Upper lobe of left lung (tissue), 6 donors: ENCODE data around the gene TNFAIP2. TPM values are rescaled to one million over a fixed set of nuclear protein-coding genes. Genes with fewer than 3 reads are reported as not detected.
A peak's percentile ranks its signal among the peaks of the same experiment; 100 is the strongest.

Experiments used
- ATAC-seq, 2 donors: fragments of 200-7000 bp; cut with Tn5 transposase; one replicate each; pipeline ENCODE4 v1.9.1; 2022; ENCODE audit warnings: mild to moderate bottlenecking in 2 of 2, moderate library complexity in 2 of 2; ENCODE audit not compliant: low FRiP score in 2 of 2
- DNase-seq, 2 donors: peaks; one replicate each; pipeline ENCODE4 v3.0.0-alpha.2; 2019 to 2020
- H3K27ac ChIP-seq, 4 donors: fragments of 200-600 bp; sonication (generic); one replicate each; pipeline ENCODE4 v1.5.1; 2016 to 2019
- H3K27me3 ChIP-seq, 4 donors: fragments of 200-600 bp; sonication (generic); one replicate each; pipeline ENCODE4 v1.5.1; 2017 to 2019
- H3K36me3 ChIP-seq, 4 donors: fragments of 200-600 bp; sonication (generic); one replicate each; pipeline ENCODE4 v1.5.1; 2016 to 2019
- H3K4me1 ChIP-seq, 4 donors: fragments of 200-600 bp; sonication (generic); one replicate each; pipeline ENCODE4 v1.5.1; 2018 to 2019
- H3K4me3 ChIP-seq, 4 donors: fragments of 200-600 bp; sonication (generic); one replicate each; pipeline ENCODE4 v1.5.1; 2017 to 2019; ENCODE audit warnings: mild to moderate bottlenecking in 2 of 4, moderate library complexity in 1 of 4
- H3K9me3 ChIP-seq, 4 donors: fragments of 200-600 bp; sonication (generic); one replicate each; pipeline ENCODE4 v1.5.1; 2018 to 2019
- EP300 ChIP-seq, 4 donors: sonication (generic); formaldehyde crosslinking; IDR thresholded peaks; one replicate each; pipeline ENCODE4 v1.5.1; 2017; ENCODE audit warnings: antibody characterized with exemption in 4 of 4, control low read depth in 2 of 4
- POLR2A ChIP-seq, 4 donors: fragments of 450-650 bp; IDR thresholded peaks; one replicate each; pipeline ENCODE4 v1.5.1; 2016 to 2017; ENCODE audit warnings: antibody characterized with exemption in 4 of 4, mild to moderate bottlenecking in 2 of 4
- POLR2AphosphoS5 ChIP-seq, 2 donors: sonication (generic); formaldehyde crosslinking; IDR thresholded peaks; one replicate each; pipeline ENCODE4 v1.5.1; 2017; ENCODE audit warnings: antibody characterized with exemption in 2 of 2
- WGBS, 2 donors: methylation state at CpG; one replicate each; pipeline ENCODE4 v1.1.5; 2017 to 2018; 5-methylcytosine and 5-hydroxymethylcytosine counted together
- total RNA-seq, 6 donors: library from RNA; depleted of rRNA in 4 of 6; stranded (reverse); fragments of >200 nt in 4 of 6; gene quantifications; one replicate each; pipeline versions ENCODE4 v1.1.0 to v1.2.1, GENCODE V29; 2016 to 2021
- TF ChIP-seq, protein P1 (sequence below), 6 experiments: fragments of 450-650 bp in 4 of 6; fragments of 200-600 bp in 2 of 6; sonication (generic) in 2 of 6; IDR thresholded peaks; one replicate each; pipeline ENCODE4 v1.5.1; 2016 to 2019; ENCODE audit warnings: antibody characterized with exemption in 6 of 6
- donor health status: DM: no; HTN: no; CAD: no; lungs with moderate emphysema.
- donor health status: DM: no; HTN: yes; CAD: no; lungs with severe emphysema.

TNFAIP2 gene
- total RNA-seq, 6 donors from 2014 or later, result 51.2 to 542 (median 229) TPM

DNA sequence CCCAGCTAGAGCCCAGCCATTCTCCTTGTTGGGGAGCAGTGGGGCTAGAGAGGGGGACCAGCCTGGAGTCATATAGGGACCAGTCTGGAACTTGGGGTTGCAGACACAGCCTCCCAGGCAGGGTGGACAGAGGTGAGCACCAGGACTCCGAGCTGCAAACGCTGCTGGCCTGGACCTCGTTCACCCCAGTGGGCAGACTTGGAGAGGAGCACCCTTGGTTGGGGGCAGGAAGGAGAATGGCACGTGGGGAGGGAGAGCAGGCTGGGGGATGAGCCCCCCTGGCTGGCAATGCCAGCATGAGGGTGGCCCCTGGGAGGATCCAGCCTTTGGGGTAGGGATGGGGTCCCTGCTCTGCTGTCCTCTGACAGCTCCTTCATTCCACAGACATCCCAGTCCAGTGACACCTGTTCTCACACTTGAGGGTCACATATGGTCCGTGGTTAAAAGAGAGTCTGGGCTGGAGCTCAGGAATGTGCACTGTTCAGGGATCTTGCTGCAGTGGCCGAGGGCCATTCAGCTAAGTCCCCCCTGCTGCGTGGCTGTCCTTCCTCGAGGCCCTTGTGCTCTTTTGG, 36.4 kb upstream of the TNFAIP2 start:
- H3K4me1 ChIP-seq, result peaks cover 5 to 25% (median 11%) of the 10 kb centered on the region in 4 donors
- no peak for TF ChIP-seq POLR2AphosphoS5 (IDR thresholded peaks at IDR 0.05)
- TF ChIP-seq, protein P1, sequence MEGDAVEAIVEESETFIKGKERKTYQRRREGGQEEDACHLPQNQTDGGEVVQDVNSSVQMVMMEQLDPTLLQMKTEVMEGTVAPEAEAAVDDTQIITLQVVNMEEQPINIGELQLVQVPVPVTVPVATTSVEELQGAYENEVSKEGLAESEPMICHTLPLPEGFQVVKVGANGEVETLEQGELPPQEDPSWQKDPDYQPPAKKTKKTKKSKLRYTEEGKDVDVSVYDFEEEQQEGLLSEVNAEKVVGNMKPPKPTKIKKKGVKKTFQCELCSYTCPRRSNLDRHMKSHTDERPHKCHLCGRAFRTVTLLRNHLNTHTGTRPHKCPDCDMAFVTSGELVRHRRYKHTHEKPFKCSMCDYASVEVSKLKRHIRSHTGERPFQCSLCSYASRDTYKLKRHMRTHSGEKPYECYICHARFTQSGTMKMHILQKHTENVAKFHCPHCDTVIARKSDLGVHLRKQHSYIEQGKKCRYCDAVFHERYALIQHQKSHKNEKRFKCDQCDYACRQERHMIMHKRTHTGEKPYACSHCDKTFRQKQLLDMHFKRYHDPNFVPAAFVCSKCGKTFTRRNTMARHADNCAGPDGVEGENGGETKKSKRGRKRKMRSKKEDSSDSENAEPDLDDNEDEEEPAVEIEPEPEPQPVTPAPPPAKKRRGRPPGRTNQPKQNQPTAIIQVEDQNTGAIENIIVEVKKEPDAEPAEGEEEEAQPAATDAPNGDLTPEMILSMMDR (IDR thresholded peaks at IDR 0.05), result no peak
- no peak for TF ChIP-seq EP300 (IDR thresholded peaks at IDR 0.05)
- TF ChIP-seq POLR2A (IDR thresholded peaks at IDR 0.05), result no peak
- no peak for DNase-seq
- H3K4me3 ChIP-seq, result no peak overlapping the region
- H3K27me3 ChIP-seq, result peaks cover 0 to 12% (median 7%) of the 10 kb centered on the region in 4 donors
- H3K27ac ChIP-seq, result no peak overlapping the region
- no peaks in the 10 kb centered on the region for H3K9me3 ChIP-seq
- WGBS, 2 donors, result 72 to 79% methylated on average over 8 of the region's 8 CpGs
- no peaks in the 10 kb centered on the region for H3K36me3 ChIP-seq
- no peak for ATAC-seq

DNA sequence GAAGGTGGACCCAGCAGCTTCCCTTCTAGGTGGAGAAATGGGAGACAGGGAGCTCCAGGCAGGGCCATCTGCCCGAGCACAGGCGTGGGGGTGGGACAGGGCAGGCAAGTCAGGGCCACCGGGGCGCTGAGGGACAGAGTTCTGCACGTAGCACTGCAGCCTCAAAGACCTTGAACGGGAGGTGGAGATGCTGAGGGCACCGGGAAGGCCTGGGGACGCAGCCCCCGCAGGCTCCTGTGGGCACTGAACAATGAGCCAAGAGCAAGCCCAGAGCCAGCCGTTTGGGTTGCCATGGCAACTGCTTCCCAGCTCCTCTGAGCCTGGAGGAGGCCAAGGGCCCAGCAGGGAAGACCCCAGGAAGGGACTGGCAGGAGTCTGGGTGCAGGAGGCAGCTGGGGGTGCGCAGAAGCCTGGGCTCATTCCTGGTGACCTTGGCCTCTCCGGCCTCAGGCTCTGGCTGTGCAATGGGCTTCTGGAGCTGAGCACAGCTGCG, 35.9 kb upstream of the TNFAIP2 start:
- Histone ChIP-seq H3K4me3 (no peak overlapping the region), H3K27me3 (peaks cover 0 to 12% (median 7%) of the 10 kb centered on the region in 4 donors), H3K4me1 (peaks cover 5 to 25% (median 11%) of the 10 kb centered on the region in 4 donors), H3K9me3 (no peaks in the 10 kb centered on the region), H3K27ac (no peak overlapping the region), H3K36me3 (no peaks in the 10 kb centered on the region)
- ATAC-seq (no peak), DNase-seq (peak in 1 of 2 donors; percentile 68)
- TF ChIP-seq, protein P1 (IDR thresholded peaks at IDR 0.05), result no peak
- TF ChIP-seq POLR2AphosphoS5 (IDR thresholded peaks at IDR 0.05) (no peak), POLR2A (IDR thresholded peaks at IDR 0.05) (no peak), EP300 (IDR thresholded peaks at IDR 0.05) (no peak)
- WGBS, 2 donors, result 78 to 91% methylated on average over 9 to 13 of the region's 13 CpGs

DNA sequence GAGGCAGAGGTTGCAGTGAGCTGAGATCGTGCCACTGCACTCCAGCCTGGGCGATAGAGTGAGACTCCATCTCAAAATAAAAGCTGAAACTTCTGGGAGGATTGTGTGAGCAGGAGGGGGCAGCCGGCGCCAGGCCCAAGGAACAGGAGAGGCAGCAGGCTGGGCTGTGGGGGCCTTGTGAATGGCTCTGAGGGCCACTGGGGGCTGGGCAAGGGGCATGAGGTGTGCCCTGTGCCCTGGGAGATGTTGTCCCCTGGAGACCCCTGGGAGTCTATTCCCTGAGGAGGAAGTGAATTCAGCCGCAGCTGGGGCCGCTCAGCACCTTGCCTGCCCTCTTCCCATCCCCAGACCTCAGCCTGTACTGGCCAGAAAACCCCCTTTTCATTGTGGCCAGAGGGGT, 34.3 kb upstream of the TNFAIP2 start:
- no peak overlapping the region for H3K27ac ChIP-seq
- H3K36me3 ChIP-seq, result no peaks in the 10 kb centered on the region
- ATAC-seq (no peak), DNase-seq (peak in 1 of 2 donors; percentile 38)
- TF ChIP-seq POLR2AphosphoS5 (IDR thresholded peaks at IDR 0.05), result no peak
- TF ChIP-seq POLR2A (IDR thresholded peaks at IDR 0.05), result no peak
- TF ChIP-seq, protein P1 (IDR thresholded peaks at IDR 0.05), result no peak
- H3K4me1 ChIP-seq, result peaks cover 5 to 22% (median 11%) of the 10 kb centered on the region in 4 donors
- no peak overlapping the region for H3K4me3 ChIP-seq
- H3K9me3 ChIP-seq, result no peaks in the 10 kb centered on the region
- H3K27me3 ChIP-seq, result peaks cover 0 to 10% (median 6%) of the 10 kb centered on the region in 4 donors
- 79 to 82% methylated on average over 6 of the region's 6 CpGs for WGBS, 2 donors

DNA sequence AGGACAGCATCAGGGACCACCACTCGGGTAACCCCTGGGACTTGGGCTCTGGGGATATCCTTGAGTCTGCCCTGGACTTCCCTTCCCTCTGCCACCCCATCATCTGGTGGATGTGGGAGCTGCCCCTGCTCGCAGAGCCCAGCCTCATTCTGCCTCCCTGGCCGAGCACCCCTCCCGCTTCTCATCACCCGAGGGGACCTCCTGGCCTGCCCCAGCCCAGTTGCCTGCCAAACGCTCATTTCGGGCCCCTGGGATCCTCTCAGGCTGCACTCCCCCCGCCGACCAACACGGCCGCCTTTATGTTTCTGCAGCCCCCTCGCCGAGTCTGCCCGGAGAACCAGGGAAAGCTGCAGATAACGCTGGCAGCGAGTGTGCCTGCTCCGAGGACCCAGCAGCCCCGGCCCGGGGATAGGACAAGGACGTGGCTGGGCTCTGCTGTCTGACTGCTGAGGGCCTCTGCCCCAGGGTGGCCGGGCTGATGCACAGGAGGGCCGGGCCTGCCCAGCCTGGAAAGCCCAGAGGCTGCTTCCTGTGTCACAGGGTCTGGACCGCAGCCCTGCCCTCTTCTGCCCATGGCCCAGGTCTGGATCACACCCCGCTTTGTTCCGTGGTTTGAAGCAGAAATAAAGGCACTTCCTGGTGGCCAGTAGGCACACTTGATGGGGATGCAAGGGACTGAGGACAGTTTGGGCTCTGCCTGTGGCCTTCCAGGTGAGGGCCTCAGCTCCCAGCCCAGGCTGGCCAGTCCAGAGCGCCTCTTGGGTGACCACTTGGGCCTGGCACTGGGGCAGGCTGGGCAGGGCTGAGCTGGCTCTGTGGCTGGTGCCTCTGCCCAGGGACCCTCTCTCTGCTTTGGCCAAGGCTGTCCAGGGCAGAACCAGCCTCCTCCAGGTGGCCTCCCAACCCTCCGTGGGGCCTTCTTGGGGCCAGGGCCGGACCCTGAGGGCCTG, 33.6 kb upstream of the TNFAIP2 start:
- no peak overlapping the region for H3K27ac ChIP-seq
- no peak overlapping the region for H3K4me3 ChIP-seq
- peaks cover 11 to 24% (median 16%) of the 10 kb centered on the region in 4 donors for H3K4me1 ChIP-seq
- H3K36me3 ChIP-seq, result no peaks in the 10 kb centered on the region
- H3K27me3 ChIP-seq, result peaks cover 0 to 4% (median 2%) of the 10 kb centered on the region in 4 donors
- WGBS, 2 donors, result 89 to 93% methylated on average over 18 to 26 of the region's 28 CpGs
- no peaks in the 10 kb centered on the region for H3K9me3 ChIP-seq
- ATAC-seq (no peak), DNase-seq (peak in 1 of 2 donors; percentile 77)
- TF ChIP-seq POLR2AphosphoS5 (IDR thresholded peaks at IDR 0.05) (no peak), EP300 (IDR thresholded peaks at IDR 0.05) (no peak)
- TF ChIP-seq, protein P1 (IDR thresholded peaks at IDR 0.05), result no peak
